Heart left ventricle (tissue), 13 donors: ENCODE measurements around the gene THADA.

ENCODE experiments used
- CTCF ChIP-seq, 12 donors: fragments of 200-600 bp; sonication (generic) in 4 of 12; IDR thresholded peaks; one replicate each; pipeline versions ENCODE4 v1.5.0 to v1.8.0; 2018 to 2022; ENCODE audit warnings: antibody characterized with exemption in 12 of 12, mild to moderate bottlenecking in 5 of 12
- POLR2A ChIP-seq, 2 donors: fragments of 450-650 bp; IDR thresholded peaks; one replicate each; pipeline ENCODE4 v1.6.1; 2017; ENCODE audit warnings: antibody characterized with exemption in 2 of 2, mild to moderate bottlenecking in 2 of 2, moderate library complexity in 2 of 2
- donor health status: ischemic (EF 13 %, LVEDD 7.1; RV severe dilation, severe dysfunction).
- donor health status: DM: no; HTN: yes; CAD: no.
- donor health status: DM: no; HTN: no; CAD: no.
- donor health status: ischemic (EF 25% LVEDD 6.9; RV normal size, moderate dysfunction).
- donor health status: ischemic (EF 25% LVEDD 5.7; RV mildly dilated, moderate dysfunction).
- donor health status: ischemic (EF 35%, LVEDD 5.7; RV mildly dilated, moderate dysfunction).
- donor health status: nonischemic (EF 11% LVEDD 7.7; RV severe dilation, severe dysfunction).
- donor health status: DM: yes; HTN: yes; CAD: no.
- donor health status: PGD.
- donor health status: ischemic (EF 29% LVEDD 5.4; RV normal size, mild dysfunction).
- donor health status: nonischemic (EF 23%, LVEDD 6.1; RV moderate dilation, normal function).

GRCh38 chr2:43540021-43540779 is 55.6 kb downstream of the THADA start:
- TF ChIP-seq CTCF (IDR thresholded peaks at IDR 0.05) (no peak), POLR2A (IDR thresholded peaks at IDR 0.05) (no peak)
